PFSK-1 (cell line): ENCODE results near the gene BCAS3.

Source experiments
- FOXP2 ChIP-seq: optimal IDR thresholded peaks from 2 replicates; pipeline ENCODE3; 2011; ENCODE audit warnings: borderline replicate concordance, control low read depth, inconsistent platforms; ENCODE audit not compliant: insufficient read depth; ENCODE audit errors: extremely low read length, extremely low read depth
- POLR2AphosphoS5 ChIP-seq: IDR thresholded peaks from 2 replicates; pipeline ENCODE4 v1.6.1; 2012; ENCODE audit warnings: low read depth, mild to moderate bottlenecking, control low read depth, low read length, moderate library complexity
- REST ChIP-seq, 2 experiments: IDR thresholded peaks; 2 replicates each; pipeline versions ENCODE4 v1.6.1 to v1.8.0; 2011 to 2012; ENCODE audit warnings: low read depth in 2 of 2, low read length in 2 of 2, control low read depth in 1 of 2, inconsistent platforms in 1 of 2, mild to moderate bottlenecking in 1 of 2, moderate library complexity in 1 of 2; ENCODE audit not compliant: insufficient read depth in 1 of 2
- SIN3A ChIP-seq: IDR thresholded peaks from 2 replicates; pipeline ENCODE4 v1.6.1; 2012; ENCODE audit warnings: mild to moderate bottlenecking, low read length, moderate library complexity, borderline replicate concordance; ENCODE audit not compliant: insufficient read depth
- TAF1 ChIP-seq: IDR thresholded peaks from 2 replicates; pipeline ENCODE4 v1.6.1; 2012; ENCODE audit warnings: low read length, control low read depth, borderline replicate concordance; ENCODE audit not compliant: insufficient read depth

BCAS3 gene

GRCh38 chr17:61218438-61218837 is 540.8 kb downstream of the BCAS3 start:
- TF ChIP-seq TAF1 (no peak), REST (IDR thresholded peaks at IDR 0.05; ENCODE audit: insufficient read depth in 1 of 2, low read depth in 2 of 2, low read length in 2 of 2) (no peak), POLR2AphosphoS5 (no peak), FOXP2 (no peak), SIN3A (no peak)

GRCh38 chr17:61219460-61219859 is 541.8 kb downstream of the BCAS3 start:
- TF ChIP-seq POLR2AphosphoS5 (no peak), SIN3A (no peak), REST (IDR thresholded peaks at IDR 0.05; ENCODE audit: insufficient read depth in 1 of 2, low read depth in 2 of 2, low read length in 2 of 2) (no peak), FOXP2 (no peak), TAF1 (no peak)

- TF ChIP-seq TAF1 (no peak), POLR2AphosphoS5 (no peak), FOXP2 (no peak), REST (IDR thresholded peaks at IDR 0.05; ENCODE audit: insufficient read depth in 1 of 2, low read depth in 2 of 2, low read length in 2 of 2) (no peak), SIN3A (no peak)
These were observed 543.5 kb downstream of the BCAS3 start for GRCh38 chr17:61221181-61221580.

GRCh38 chr17:61221597-61222471 is 544.2 kb downstream of the BCAS3 start:
- TF ChIP-seq FOXP2 = no peak
- no peak for TF ChIP-seq POLR2AphosphoS5
- TF ChIP-seq TAF1 = no peak
- TF ChIP-seq SIN3A = no peak
- no peak for TF ChIP-seq REST (IDR thresholded peaks at IDR 0.05; ENCODE audit: insufficient read depth in 1 of 2, low read depth in 2 of 2, low read length in 2 of 2)
